CD4-positive, alpha-beta T cell (primary cell): ENCODE measurements around the gene INPP5B. TPM values are rescaled to one million over a fixed set of nuclear protein-coding genes. Genes with fewer than 3 reads are reported as not detected.

Experiments
- ATAC-seq: fragments of 200-7000 bp; cut with Tn5 transposase; one replicate; pipeline ENCODE4 v1.10.0; 2022; ENCODE audit warnings: mild to moderate bottlenecking; ENCODE audit not compliant: poor library complexity
- CTCF ChIA-PET: fragments of 350-600 bp; sonication (Branson Sonifier 250); formaldehyde crosslinking; loops from one replicate; lab custom pipeline; 2021; ENCODE audit warnings: antibody characterized with exemption, inconsistent platforms; lab: Charles Lee
- POLR2A ChIA-PET: fragments of 350-600 bp; sonication (Branson Sonifier 250); formaldehyde crosslinking; loops from one replicate; lab custom pipeline; 2021; ENCODE audit warnings: antibody characterized with exemption, inconsistent platforms; lab: Charles Lee
- DNase-seq, 14 experiments: peaks; one replicate each; pipeline ENCODE4 v3.0.0-alpha.2; 2013 to 2020; ENCODE audit warnings: mixed read lengths in 2 of 14
- H3K27ac ChIP-seq, 2 donors: one replicate each; pipeline versions ENCODE4 v1.5.1 to v1.7.0; 2013; ENCODE audit warnings: low read length in 2 of 2, low read depth in 1 of 2, mild to moderate bottlenecking in 1 of 2
- H3K27me3 ChIP-seq, 2 experiments: 1 replicate in 1 of 2; 2 replicates in 1 of 2; pipeline versions ENCODE4 v1.6.1 to v1.7.0; 2013; ENCODE audit warnings: low read length in 2 of 2, control low read depth in 1 of 2, mild to moderate bottlenecking in 1 of 2, moderate library complexity in 1 of 2; ENCODE audit not compliant: insufficient read depth in 2 of 2, control insufficient read depth in 1 of 2
- H3K36me3 ChIP-seq: one replicate; pipeline ENCODE4 v1.6.1; 2013; ENCODE audit warnings: low read length, control low read depth; ENCODE audit not compliant: insufficient read depth
- H3K4me1 ChIP-seq: one replicate; pipeline ENCODE4 v1.6.1; 2013; ENCODE audit warnings: low read length, control low read depth; ENCODE audit not compliant: insufficient read depth
- H3K4me3 ChIP-seq: one replicate; pipeline ENCODE4 v1.5.1; 2013; ENCODE audit warnings: mild to moderate bottlenecking, low read length, moderate library complexity
- H3K9me3 ChIP-seq, 2 experiments: 1 replicate in 1 of 2; 2 replicates in 1 of 2; pipeline versions ENCODE4 v1.6.1 to v1.7.0; 2013; ENCODE audit warnings: low read length in 2 of 2, mild to moderate bottlenecking in 2 of 2, control low read depth in 1 of 2, moderate library complexity in 1 of 2; ENCODE audit not compliant: control insufficient read depth in 1 of 2, insufficient read depth in 1 of 2
- H3K27ac Mint-ChIP-seq: one replicate; pipeline ENCODE4 v1.8.0; 2020; ENCODE audit warnings: mixed read lengths
- H3K27me3 Mint-ChIP-seq: one replicate; pipeline ENCODE4 v1.8.0; 2021; ENCODE audit warnings: mixed read lengths
- H3K36me3 Mint-ChIP-seq: one replicate; pipeline ENCODE4 v1.8.0; 2021; ENCODE audit warnings: low read depth, mixed read lengths
- H3K4me1 Mint-ChIP-seq: one replicate; pipeline ENCODE4 v1.8.0; 2021; ENCODE audit warnings: low read depth, mixed read lengths
- H3K4me3 Mint-ChIP-seq: one replicate; pipeline ENCODE4 v1.8.0; 2020; ENCODE audit warnings: mild to moderate bottlenecking, mixed read lengths
- H3K9me3 Mint-ChIP-seq: one replicate; pipeline ENCODE4 v1.8.0; 2020; ENCODE audit warnings: mixed read lengths
- CTCF ChIP-seq: fragments of 200-600 bp; IDR thresholded peaks from one replicate; pipeline ENCODE4 v1.8.0; 2022; ENCODE audit warnings: antibody characterized with exemption, mild to moderate bottlenecking
- intact Hi-C, 2 experiments: fragments of 100-400 bp; cut with DNase I in 1 of 2; cut with micrococcal nuclease in 1 of 2; formaldehyde crosslinking; loops; one replicate each; pipeline versions ENCODE4 v1.15.1 to v1.9.0; 2023 to 2025; cut with DNase I, micrococcal nuclease
- total RNA-seq, 174 experiments: library from RNA in 2 of 174; stranded (reverse) in 2 of 174; gene quantifications; one replicate each; pipeline ENCODE4 v1.2.3 and lab custom pipeline; 2021 to 2026

INPP5B gene
- total RNA-seq, 2 experiments from 2014 or later = 11.7 to 12.7 TPM

- H3K27me3 Mint-ChIP-seq = no peaks in the 10 kb centered on the region
Measured at GRCh38 chr1:37888022-37888700, 58.7 kb downstream of the INPP5B start.

GRCh38 chr1:37884145-37884544, 62.7 kb downstream of the INPP5B start:
- Mint-ChIP-seq H3K9me3 (no peaks in the 10 kb centered on the region), H3K4me3 (no peak overlapping the region), H3K27ac (no peak overlapping the region), H3K27me3 (no peaks in the 10 kb centered on the region), H3K4me1 (no peaks in the 10 kb centered on the region), H3K36me3 (peaks cover 89% of the 10 kb centered on the region)
- Histone ChIP-seq H3K4me1 (peaks cover 9% of the 10 kb centered on the region), H3K27me3 (no peaks in the 10 kb centered on the region), H3K4me3 (no peak overlapping the region), H3K27ac (no peak overlapping the region), H3K9me3 (no peaks in the 10 kb centered on the region), H3K36me3 (peaks cover 84% of the 10 kb centered on the region)
- no peak for TF ChIP-seq CTCF
- ChIA-PET POLR2A (no interaction called here), CTCF (no interaction called here)
- ATAC-seq (no peak), DNase-seq (no peak)
- intact Hi-C loops = loop anchor here in 1 of 2 experiments (10.0 kb wide), 1 partner anchor 961 kb away; no protein-coding TSS in a partner anchor

More at GRCh38 chr1:37888022-37888700, 58.7 kb downstream of the INPP5B start:
- H3K4me1 Mint-ChIP-seq = peaks cover 5% of the 10 kb centered on the region
- Histone ChIP-seq H3K27me3 (no peaks in the 10 kb centered on the region), H3K4me1 (peaks cover 4% of the 10 kb centered on the region), H3K27ac (no peak overlapping the region), H3K9me3 (no peaks in the 10 kb centered on the region), H3K36me3 (peaks cover 56% of the 10 kb centered on the region), H3K4me3 (no peak overlapping the region)
- H3K4me3 Mint-ChIP-seq = no peak overlapping the region
- no peaks in the 10 kb centered on the region for H3K9me3 Mint-ChIP-seq
- intact Hi-C loops = loop anchor here in 1 of 2 experiments (10.0 kb wide), 1 partner anchor 957 kb away; no protein-coding TSS in a partner anchor
- ATAC-seq (no peak), DNase-seq (no peak)
- H3K36me3 Mint-ChIP-seq = peaks cover 75% of the 10 kb centered on the region
- H3K27ac Mint-ChIP-seq = no peak overlapping the region
- ChIA-PET POLR2A (no interaction called here), CTCF (no interaction called here)
- no peak for TF ChIP-seq CTCF

- H3K36me3 Mint-ChIP-seq = peaks cover 86% of the 10 kb centered on the region
- H3K27me3 ChIP-seq = no peaks in the 10 kb centered on the region
- peaks cover 9% of the 10 kb centered on the region for H3K4me1 ChIP-seq
- no peaks in the 10 kb centered on the region for H3K9me3 Mint-ChIP-seq
- no peaks in the 10 kb centered on the region for H3K4me1 Mint-ChIP-seq
- DNase-seq (no peak), ATAC-seq (no peak)
- no peak overlapping the region for H3K4me3 ChIP-seq
- CTCF ChIA-PET = no interaction called here
- no peak overlapping the region for H3K27ac ChIP-seq
- no peak overlapping the region for H3K4me3 Mint-ChIP-seq
- no peak for TF ChIP-seq CTCF
- H3K36me3 ChIP-seq = peaks cover 80% of the 10 kb centered on the region
- no peaks in the 10 kb centered on the region for H3K27me3 Mint-ChIP-seq
- H3K27ac Mint-ChIP-seq = no peak overlapping the region
- intact Hi-C loops = loop anchor here in 1 of 2 experiments (10.0 kb wide), 1 partner anchor 961 kb away; no protein-coding TSS in a partner anchor
- POLR2A ChIA-PET = no interaction called here
- H3K9me3 ChIP-seq = no peaks in the 10 kb centered on the region
Measured at GRCh38 chr1:37883671-37884070, 63.2 kb downstream of the INPP5B start.
